Small intestine (tissue), 16 donors: Measurements from ENCODE around the gene NPIPB2. TPM values are rescaled to one million over a fixed set of nuclear protein-coding genes. Genes with fewer than 3 reads are reported as not detected.
"Not testable (repeated sequence)": the region's sequence is repeated elsewhere in the genome, so short reads cannot be mapped to it uniquely, and the experiment has no call there.

Experiments
- DNase-seq, 2 donors: peaks; one replicate each; pipeline versions ENCODE4 v3.0.0 to v3.0.0-alpha.2; 2013
- FAIRE-seq: peaks from 2 replicates; lab custom pipeline; 2012; peaks lifted over from hg19 to GRCh38; lab: Jason Lieb, UNC
- H3K27ac ChIP-seq, 3 donors: one replicate each; pipeline ENCODE4 v1.5.1; 2013; ENCODE audit warnings: low read length in 2 of 3, mild to moderate bottlenecking in 2 of 3, control low read depth in 1 of 3, inconsistent platforms in 1 of 3, low read depth in 1 of 3, moderate library complexity in 1 of 3
- H3K27me3 ChIP-seq, 3 donors: one replicate each; pipeline ENCODE4 v1.6.1; 2013; ENCODE audit warnings: low read length in 3 of 3, inconsistent platforms in 1 of 3; ENCODE audit not compliant: control insufficient read depth in 3 of 3, insufficient read depth in 3 of 3
- H3K36me3 ChIP-seq, 3 donors: one replicate each; pipeline ENCODE4 v1.6.1; 2013; ENCODE audit warnings: low read length in 3 of 3, inconsistent platforms in 1 of 3, low read depth in 1 of 3, mild to moderate bottlenecking in 1 of 3, moderate library complexity in 1 of 3; ENCODE audit not compliant: control insufficient read depth in 3 of 3, insufficient read depth in 2 of 3
- H3K4me1 ChIP-seq, 3 donors: one replicate each; pipeline ENCODE4 v1.6.1; 2013; ENCODE audit warnings: low read length in 2 of 3, inconsistent platforms in 1 of 3, low read depth in 1 of 3, mild to moderate bottlenecking in 1 of 3, moderate library complexity in 1 of 3; ENCODE audit not compliant: control insufficient read depth in 3 of 3, insufficient read depth in 2 of 3
- H3K4me3 ChIP-seq, 3 donors: one replicate each; pipeline ENCODE4 v1.5.1; 2013; ENCODE audit warnings: low read length in 3 of 3, control low read depth in 1 of 3, inconsistent platforms in 1 of 3, low read depth in 1 of 3, mild to moderate bottlenecking in 1 of 3, moderate library complexity in 1 of 3
- H3K9me3 ChIP-seq, 2 donors: one replicate each; pipeline ENCODE4 v1.6.1; 2013; ENCODE audit warnings: low read depth in 1 of 2, low read length in 1 of 2; ENCODE audit not compliant: control insufficient read depth in 2 of 2, insufficient read depth in 1 of 2
- WGBS, 3 donors: extraction: QIAGEN DNeasy Blood & Tissue Kit; methylation state at CpG; one replicate each; pipeline ENCODE4 v1.1.7; 2013; 5-methylcytosine and 5-hydroxymethylcytosine counted together
- long read RNA-seq, 10 donors: transcript quantifications; one replicate each; lab custom pipeline, GENCODE V29; 2026
- polyA plus RNA-seq, 4 donors: library from polyadenylated mRNA; stranded (reverse) in 3 of 4; unstranded in 1 of 4; fragments of 200-250 nt in 3 of 4; fragments of 120-200 nt in 1 of 4; gene quantifications; one replicate each; pipeline versions ENCODE4 v1.2.1 to v1.2.3, GENCODE V29; 2013
- donor health status: healthy with polysubstance abuse.
- donor health status: control.
- donor health status: control.
- donor health status: Bipolar disorder and iron deficiency.
- donor health status: healthy.

Gene NPIPB2
- 10 to 100 TPM in 1 of 4 donors, 1 to 10 TPM in 2, not detected in 1; 5.1 to 25.3 (median 5.5) TPM for polyA plus RNA-seq
- long read RNA-seq, donor 1 = 0 reads
- long read RNA-seq, donor 2 = 0 reads
- long read RNA-seq, donor 3 = 0 reads
- long read RNA-seq, donor 4 = 0 reads
- long read RNA-seq, donor 5 = 0 reads
- long read RNA-seq, donor 6 = 0 reads
- long read RNA-seq, donor 7 = 0 reads
- long read RNA-seq, donor 8 = 0 reads
- long read RNA-seq, donor 9 = 0 reads
- long read RNA-seq, donor 10 = 0 reads

GRCh38 chr16:11941945-11942344, at the start of gene NPIPB2:
Gene NPIPB2, minus strand, starts transcription at chr16:11942045. Its CDS starts 0 bp downstream, at chr16:11942045.
- not testable (repeated sequence) for FAIRE-seq, H3K27me3 ChIP-seq, DNase-seq, H3K4me3 ChIP-seq, H3K9me3 ChIP-seq, H3K36me3 ChIP-seq, H3K27ac ChIP-seq, H3K4me1 ChIP-seq
- WGBS, 3 donors = 93 to 96% (median 96%) methylated on average over 3 of the region's 4 CpGs

GRCh38 chr16:11990702-11991390, 49.0 kb upstream of the NPIPB2 start:
- DNase-seq (no peak), FAIRE-seq (no peak)
- WGBS, 3 donors = 84 to 93% (median 88%) methylated on average over 11 of the region's 11 CpGs
- Histone ChIP-seq H3K4me1 (no peaks in the 10 kb centered on the region), H3K36me3 (no peaks in the 10 kb centered on the region), H3K27ac (no peak overlapping the region), H3K9me3 (no peaks in the 10 kb centered on the region), H3K27me3 (no peaks in the 10 kb centered on the region), H3K4me3 (no peak overlapping the region)

DNA sequence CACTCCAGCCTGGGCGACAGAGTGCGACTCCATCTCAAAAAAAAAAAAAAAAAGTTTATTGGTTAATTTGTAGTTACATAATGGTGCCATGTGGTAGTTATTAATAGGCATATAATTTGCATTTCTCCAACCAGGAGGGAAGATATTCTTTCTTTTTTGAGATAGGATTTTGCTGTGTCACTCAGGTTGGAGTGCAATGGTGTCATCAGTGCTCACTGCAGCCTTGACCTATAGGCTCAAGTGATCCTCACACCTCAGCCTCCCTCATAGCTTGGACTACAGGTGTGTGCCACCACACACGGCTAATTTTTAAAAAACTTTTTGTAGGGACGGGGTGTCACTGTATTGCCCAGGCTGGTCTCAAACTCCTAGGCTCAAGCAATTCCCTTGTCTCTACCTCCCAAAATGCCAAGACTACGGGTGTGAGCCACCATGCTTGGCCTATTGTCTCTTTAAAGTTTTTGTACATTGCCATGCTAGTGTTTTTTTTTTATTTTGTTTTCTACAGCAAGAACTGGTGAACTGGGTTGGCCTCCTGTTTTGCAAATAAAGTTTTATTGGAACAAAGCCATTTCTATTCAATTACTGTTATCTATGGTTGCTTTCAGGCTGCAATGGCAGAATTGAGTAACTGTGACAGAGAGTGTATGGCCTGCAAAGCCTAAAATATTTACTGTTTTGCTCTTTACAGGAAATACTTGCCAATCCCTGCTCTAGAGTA, 46.6 kb upstream of the NPIPB2 start:
- 64 to 77% (median 71%) methylated on average over 5 of the region's 5 CpGs for WGBS, 3 donors
- no peak for DNase-seq
- FAIRE-seq = no peak
- no peaks in the 10 kb centered on the region for H3K4me1 ChIP-seq
- H3K27me3 ChIP-seq = no peaks in the 10 kb centered on the region
- H3K9me3 ChIP-seq = no peaks in the 10 kb centered on the region
- no peaks in the 10 kb centered on the region for H3K36me3 ChIP-seq
- no peak overlapping the region for H3K4me3 ChIP-seq
- H3K27ac ChIP-seq = no peak overlapping the region

- no peaks in the 10 kb centered on the region for H3K27me3 ChIP-seq
- no peak for DNase-seq
- FAIRE-seq = no peak
- H3K4me3 ChIP-seq = no peak overlapping the region
- H3K4me1 ChIP-seq = no peaks in the 10 kb centered on the region
- WGBS, 3 donors = 83 to 90% (median 86%) methylated on average over 12 of the region's 12 CpGs
- H3K9me3 ChIP-seq = no peaks in the 10 kb centered on the region
- no peaks in the 10 kb centered on the region for H3K36me3 ChIP-seq
- H3K27ac ChIP-seq = no peak overlapping the region
These were observed 44.7 kb upstream of the NPIPB2 start for GRCh38 chr16:11986521-11987057.

DNA sequence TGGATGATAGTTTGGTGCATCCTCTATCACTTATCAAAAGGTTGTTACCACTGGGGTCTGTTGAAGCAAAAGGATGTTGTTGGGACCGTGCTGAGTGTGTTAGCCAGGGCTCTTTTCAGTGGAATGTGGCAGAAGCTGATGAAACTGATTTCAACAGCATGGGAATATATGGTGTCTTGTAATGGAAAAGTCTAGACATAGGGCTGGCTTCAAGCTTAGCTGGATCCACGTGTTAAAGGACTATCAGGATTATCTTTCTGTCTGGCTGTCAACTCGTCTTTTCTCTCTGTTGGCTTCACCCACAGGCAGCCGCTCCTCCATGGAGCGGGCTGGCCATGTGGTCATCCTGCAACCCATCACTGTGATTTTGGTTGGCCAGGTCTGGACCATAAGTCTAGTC, 43.4 kb upstream of the NPIPB2 start:
- WGBS, 3 donors = 64 to 78% (median 77%) methylated on average over 5 of the region's 5 CpGs
- DNase-seq (no peak), FAIRE-seq (no peak)
- H3K4me1 ChIP-seq = no peaks in the 10 kb centered on the region
- H3K27me3 ChIP-seq = no peaks in the 10 kb centered on the region
- no peak overlapping the region for H3K27ac ChIP-seq
- H3K36me3 ChIP-seq = no peaks in the 10 kb centered on the region
- H3K4me3 ChIP-seq = no peak overlapping the region
- no peaks in the 10 kb centered on the region for H3K9me3 ChIP-seq

DNA sequence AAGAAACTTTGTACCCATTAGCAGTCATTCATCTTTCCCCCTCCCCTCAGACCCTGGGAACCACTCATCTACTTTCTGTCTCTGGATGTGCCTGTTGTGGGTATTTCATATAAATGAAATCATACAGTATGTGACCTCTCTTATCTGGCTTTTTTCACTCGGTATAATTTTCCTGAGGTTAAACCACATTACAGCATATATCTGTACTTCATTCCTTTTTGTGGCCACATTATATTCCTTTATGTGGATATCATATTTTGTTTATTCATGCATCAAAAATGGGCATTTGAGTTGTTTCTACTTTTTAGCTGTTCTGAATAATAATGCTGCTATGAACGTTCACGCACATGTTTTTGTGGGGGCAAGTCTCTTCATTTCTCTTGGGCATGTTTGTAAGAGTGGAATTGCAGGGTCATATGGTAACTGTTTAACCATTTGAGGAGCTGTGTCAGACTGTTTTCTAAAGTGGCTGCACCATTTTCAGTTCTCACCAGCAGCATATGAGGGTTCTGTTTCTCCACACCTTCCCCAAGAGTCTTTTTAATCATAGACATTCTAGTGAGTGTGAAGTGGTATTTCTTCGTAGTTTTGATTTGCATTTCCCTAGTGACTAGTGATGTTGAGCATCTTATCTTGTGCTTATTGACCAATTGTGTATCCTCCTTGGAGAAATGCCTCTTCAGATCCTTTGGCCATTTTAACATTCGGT, 38.4 kb upstream of the NPIPB2 start:
- Histone ChIP-seq H3K4me1 (no peaks in the 10 kb centered on the region), H3K9me3 (no peaks in the 10 kb centered on the region), H3K36me3 (no peaks in the 10 kb centered on the region), H3K27ac (no peak overlapping the region), H3K27me3 (no peaks in the 10 kb centered on the region), H3K4me3 (no peak overlapping the region)
- FAIRE-seq (no peak), DNase-seq (no peak)
- WGBS, 3 donors = 74 to 78% (median 76%) methylated on average over 5 of the region's 5 CpGs

DNA sequence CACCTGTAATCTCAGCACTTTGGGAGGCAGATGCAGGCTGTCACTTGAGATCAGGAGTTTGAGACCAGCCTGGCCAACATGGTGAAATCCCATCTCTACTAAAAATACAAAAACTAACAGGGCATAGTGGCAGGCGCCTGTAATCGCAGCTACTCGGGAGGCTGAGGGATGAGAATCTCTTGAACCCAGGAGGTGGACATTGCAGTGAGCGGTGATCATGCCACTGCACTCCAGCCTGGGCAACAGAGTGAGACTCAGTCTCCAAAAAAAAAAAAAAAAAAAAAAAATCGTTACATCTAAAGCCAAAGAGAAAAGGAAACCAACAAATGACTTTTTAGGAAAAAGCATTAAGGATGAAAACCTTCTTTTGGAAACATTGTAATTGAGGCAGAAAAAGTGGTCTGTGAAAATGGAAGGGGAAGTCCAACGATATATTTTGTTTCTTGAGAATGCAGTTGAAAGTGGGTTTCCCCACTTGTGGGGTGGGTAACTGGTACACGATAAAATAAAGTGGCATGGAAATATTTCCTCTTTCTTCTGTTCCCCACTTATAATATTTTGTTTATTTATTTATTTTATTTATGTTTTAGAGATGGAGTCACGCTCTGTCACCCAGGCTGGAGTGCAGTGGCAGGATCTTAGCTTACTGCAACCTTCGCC, 37.3 kb upstream of the NPIPB2 start:
- FAIRE-seq (no peak), DNase-seq (no peak)
- no peaks in the 10 kb centered on the region for H3K4me1 ChIP-seq
- H3K4me3 ChIP-seq = no peak overlapping the region
- 83 to 86% (median 86%) methylated on average over 9 of the region's 9 CpGs for WGBS, 3 donors
- no peaks in the 10 kb centered on the region for H3K36me3 ChIP-seq
- H3K9me3 ChIP-seq = no peaks in the 10 kb centered on the region
- no peaks in the 10 kb centered on the region for H3K27me3 ChIP-seq
- H3K27ac ChIP-seq = no peak overlapping the region
